SU-DHL-6 (cell line): Measurements from ENCODE around the gene RALY.

Experiments
- H2AFZ ChIP-seq: fragments of 200-600 bp; sonication (generic); 2 replicates; pipeline ENCODE4 v1.6.1; 2014; ENCODE audit warnings: low read depth, mild to moderate bottlenecking, moderate library complexity, mixed read lengths, antibody characterized with exemption, low read length; ENCODE audit not compliant: severe bottlenecking
- H3F3A ChIP-seq: fragments of 200-600 bp; shearing (Covaris generic); 2 replicates; pipeline ENCODE4 v1.6.0; 2016; ENCODE audit warnings: antibody characterized with exemption, mild to moderate bottlenecking; ENCODE audit not compliant: insufficient read depth
- H3K27ac ChIP-seq: fragments of 200-600 bp; sonication (generic); 2 replicates; pipeline ENCODE4 v1.5.1; 2016; ENCODE audit warnings: low read depth, mild to moderate bottlenecking, low read length, moderate library complexity, mixed read lengths
- H3K27me3 ChIP-seq: fragments of 200-600 bp; sonication (generic), shearing (Covaris generic); 2 replicates; pipeline ENCODE4 v1.6.0; 2014; ENCODE audit warnings: mild to moderate bottlenecking, low read length
- H3K36me3 ChIP-seq: fragments of 200-600 bp; sonication (generic); 2 replicates; pipeline ENCODE4 v1.6.1; 2014; ENCODE audit warnings: mild to moderate bottlenecking, low read length, mixed read lengths
- H3K4me2 ChIP-seq: fragments of 300-600, 200-600 bp; shearing (Covaris generic), sonication (generic); 2 replicates; pipeline ENCODE4 v1.6.0; 2014; ENCODE audit warnings: low read length, low read depth, mild to moderate bottlenecking; ENCODE audit not compliant: poor library complexity, severe bottlenecking
- H3K4me3 ChIP-seq: fragments of 200-600 bp; sonication (generic); 2 replicates; pipeline ENCODE4 v1.5.1; 2014; ENCODE audit warnings: antibody characterized with exemption, low read length, mild to moderate bottlenecking, mixed read lengths; ENCODE audit not compliant: insufficient read depth, poor library complexity, severe bottlenecking
- H3K79me2 ChIP-seq: fragments of 200-600 bp; sonication (generic); 2 replicates; pipeline ENCODE4 v1.6.1; 2014; ENCODE audit warnings: mild to moderate bottlenecking, low read length, moderate library complexity; ENCODE audit not compliant: insufficient read depth
- H3K9ac ChIP-seq: fragments of 200-600 bp; sonication (generic); 2 replicates; pipeline ENCODE4 v1.7.0; 2014; ENCODE audit warnings: mild to moderate bottlenecking, low read length
- H3K9me2 ChIP-seq: fragments of 200-600 bp; sonication (generic); replicated peaks from 2 replicates; pipeline ENCODE4 v1.6.1; 2014; ENCODE audit warnings: low read length; ENCODE audit not compliant: insufficient read depth
- H3K9me3 ChIP-seq: fragments of 200-600 bp; sonication (generic); 2 replicates; pipeline ENCODE4 v1.6.1; 2014; ENCODE audit warnings: low read length, mixed read lengths; ENCODE audit not compliant: insufficient read depth
- H4K20me1 ChIP-seq: fragments of 200-600 bp; sonication (generic); 2 replicates; pipeline ENCODE4 v1.6.1; 2014; ENCODE audit warnings: low read depth, mild to moderate bottlenecking, antibody characterized with exemption, low read length, moderate library complexity, mixed read lengths
- EZH2phosphoT487 ChIP-seq: fragments of 200-600 bp; sonication (generic), shearing (Covaris generic); conservative IDR thresholded peaks from 2 replicates; pipeline ENCODE4 v1.6.1; 2018; ENCODE audit warnings: mild to moderate bottlenecking, antibody characterized with exemption, low read length, moderate library complexity, mixed read lengths
- TF ChIP-seq, protein P1 (sequence below): fragments of 200-600 bp; sonication (generic); IDR thresholded peaks from one replicate; pipeline ENCODE4 v1.5.1; 2017; ENCODE audit warnings: antibody characterized with exemption, mild to moderate bottlenecking, low read length, moderate library complexity; ENCODE audit not compliant: insufficient read depth, poor library complexity, severe bottlenecking

Gene RALY

GRCh38 chr20:34047010-34047687 lies 53.4 kb downstream of the RALY start:
- Histone ChIP-seq H3K27me3 (no peaks in the 10 kb centered on the region), H3F3A (no peaks in the 10 kb centered on the region), H3K4me3 (no peak overlapping the region), H3K36me3 (0 out of 2 replicates have a peak, but pooled peaks cover 2% of the 10 kb centered on the region), H4K20me1 (peaks cover 12% of the 10 kb centered on the region; the same call in 1 of the 2 replicates), H3K9me3 (no peaks in the 10 kb centered on the region), H3K9me2 (no peaks in the 10 kb centered on the region), H3K79me2 (peaks cover 99% of the 10 kb centered on the region), H3K4me2 (no peak overlapping the region), H3K9ac (no peak overlapping the region), H3K27ac (no peak overlapping the region), H2AFZ (no peak overlapping the region)
- no peak for TF ChIP-seq EZH2phosphoT487
- TF ChIP-seq, protein P1, sequence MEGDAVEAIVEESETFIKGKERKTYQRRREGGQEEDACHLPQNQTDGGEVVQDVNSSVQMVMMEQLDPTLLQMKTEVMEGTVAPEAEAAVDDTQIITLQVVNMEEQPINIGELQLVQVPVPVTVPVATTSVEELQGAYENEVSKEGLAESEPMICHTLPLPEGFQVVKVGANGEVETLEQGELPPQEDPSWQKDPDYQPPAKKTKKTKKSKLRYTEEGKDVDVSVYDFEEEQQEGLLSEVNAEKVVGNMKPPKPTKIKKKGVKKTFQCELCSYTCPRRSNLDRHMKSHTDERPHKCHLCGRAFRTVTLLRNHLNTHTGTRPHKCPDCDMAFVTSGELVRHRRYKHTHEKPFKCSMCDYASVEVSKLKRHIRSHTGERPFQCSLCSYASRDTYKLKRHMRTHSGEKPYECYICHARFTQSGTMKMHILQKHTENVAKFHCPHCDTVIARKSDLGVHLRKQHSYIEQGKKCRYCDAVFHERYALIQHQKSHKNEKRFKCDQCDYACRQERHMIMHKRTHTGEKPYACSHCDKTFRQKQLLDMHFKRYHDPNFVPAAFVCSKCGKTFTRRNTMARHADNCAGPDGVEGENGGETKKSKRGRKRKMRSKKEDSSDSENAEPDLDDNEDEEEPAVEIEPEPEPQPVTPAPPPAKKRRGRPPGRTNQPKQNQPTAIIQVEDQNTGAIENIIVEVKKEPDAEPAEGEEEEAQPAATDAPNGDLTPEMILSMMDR: no peak

DNA sequence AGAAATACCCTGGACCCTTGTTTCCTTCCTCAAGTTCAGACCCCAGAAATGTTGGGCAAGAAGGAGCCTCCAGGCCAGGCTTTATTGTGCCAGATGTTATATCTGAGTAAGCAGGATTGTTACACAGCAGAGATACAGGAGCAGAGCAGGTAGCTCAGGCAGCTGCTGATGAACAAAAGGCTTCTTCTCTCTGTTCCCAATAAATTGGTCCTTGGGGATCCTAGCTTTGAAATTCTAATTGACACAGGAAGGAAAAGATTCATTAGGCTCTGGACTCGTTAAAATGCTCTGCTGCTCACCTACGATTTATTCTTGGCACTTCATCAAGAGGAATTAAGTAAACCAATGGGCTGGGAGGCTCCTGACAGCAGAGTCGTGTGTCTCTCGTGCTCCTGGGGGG lies 54.2 kb downstream of the RALY start:
- Histone ChIP-seq H3K9ac (no peak overlapping the region), H3K9me3 (no peaks in the 10 kb centered on the region), H3K36me3 (0 out of 2 replicates have a peak, but pooled peaks cover 2% of the 10 kb centered on the region), H2AFZ (no peak overlapping the region), H3K4me3 (no peak overlapping the region), H4K20me1 (peaks cover 12% of the 10 kb centered on the region; the same call in 1 of the 2 replicates), H3K79me2 (peaks cover 99% of the 10 kb centered on the region), H3F3A (no peaks in the 10 kb centered on the region), H3K4me2 (no peak overlapping the region), H3K27me3 (no peaks in the 10 kb centered on the region), H3K27ac (no peak overlapping the region), H3K9me2 (no peaks in the 10 kb centered on the region)
- no peak for TF ChIP-seq EZH2phosphoT487
- TF ChIP-seq, protein P1: no peak

DNA sequence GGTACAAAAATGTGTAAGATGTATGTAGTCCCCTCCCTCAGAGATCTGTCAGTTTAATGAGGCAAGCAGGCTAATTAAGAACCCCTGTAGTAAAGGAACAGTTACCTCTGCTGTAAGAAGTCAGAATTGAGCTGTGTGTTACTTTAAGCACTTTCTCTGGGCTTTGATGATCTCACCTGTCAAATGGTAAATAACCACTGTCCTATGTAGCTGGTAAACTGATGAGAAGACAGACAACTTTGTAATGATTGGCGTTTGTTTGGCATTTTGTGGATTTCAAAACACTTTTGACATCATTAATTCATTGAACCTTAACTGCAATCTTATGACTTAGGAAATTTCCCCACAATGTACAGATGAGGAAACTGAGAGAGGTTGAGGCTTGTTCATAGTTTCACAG lies 55.7 kb downstream of the RALY start:
- Histone ChIP-seq H3K27me3 (no peaks in the 10 kb centered on the region), H2AFZ (no peak overlapping the region), H3K79me2 (peaks cover 97% of the 10 kb centered on the region), H4K20me1 (peaks cover 12% of the 10 kb centered on the region; the same call in 1 of the 2 replicates), H3K9me2 (no peaks in the 10 kb centered on the region), H3K36me3 (0 out of 2 replicates have a peak, but pooled peaks cover 2% of the 10 kb centered on the region), H3K9ac (no peak overlapping the region), H3K9me3 (no peaks in the 10 kb centered on the region), H3K4me2 (no peak overlapping the region), H3F3A (no peaks in the 10 kb centered on the region), H3K27ac (no peak overlapping the region), H3K4me3 (no peak overlapping the region)
- TF ChIP-seq EZH2phosphoT487: no peak
